ENCODE data around the gene RNF7. TPM values are rescaled to one million over a fixed set of nuclear protein-coding genes. Genes with fewer than 3 reads are reported as not detected.
A peak's percentile ranks its signal among the peaks of the same experiment; 100 is the strongest.
"Not testable (repeated sequence)": the region's sequence is repeated elsewhere in the genome, so short reads cannot be mapped to it uniquely, and the experiment has no call there.

Gene RNF7
- 67.3 and 72.5 TPM in 2 replicates for total RNA-seq

GRCh38 chr3:141738022-141738890 is at the start of gene RNF7:
Gene RNF7, plus strand, starts transcription at chr3:141738298. Its CDS starts 44 bp downstream, at chr3:141738342.
- H3K9me3 Mint-ChIP-seq = no peaks in the 10 kb centered on the region
- H3K27me3 Mint-ChIP-seq = peaks cover 3% of the 10 kb centered on the region
- peaks cover 15% of the 10 kb centered on the region for H3K36me3 Mint-ChIP-seq (ENCODE audit: low read depth)
- peaks cover 23% of the 10 kb centered on the region for H3K4me1 Mint-ChIP-seq
- H3K4me3 Mint-ChIP-seq = peak within 1 kb of the TSS; percentile 92
- peak within 1 kb of the TSS; percentile 98 for H3K27ac Mint-ChIP-seq
- intact Hi-C loops (cut with micrococcal nuclease) = loop anchor here (1.0 to 10.0 kb wide), 9 partner anchors 58 to 793 kb away; partner anchors contain the start of genes GK5 and SLC25A36
- peak; percentile 99 for DNase-seq

GRCh38 chr3:141690431-141691072 is 47.5 kb upstream of the RNF7 start:
- intact Hi-C loops (cut with micrococcal nuclease) = no loop called here
- H3K27ac Mint-ChIP-seq = no peak overlapping the region
- no peaks in the 10 kb centered on the region for H3K27me3 Mint-ChIP-seq
- H3K4me1 Mint-ChIP-seq = peaks cover 11% of the 10 kb centered on the region
- H3K4me3 Mint-ChIP-seq = no peak overlapping the region
- no peaks in the 10 kb centered on the region for H3K9me3 Mint-ChIP-seq
- no peaks in the 10 kb centered on the region for H3K36me3 Mint-ChIP-seq (ENCODE audit: low read depth)
- no peak for DNase-seq

- H3K4me3 Mint-ChIP-seq; H3K27me3 Mint-ChIP-seq; H3K9me3 Mint-ChIP-seq; DNase-seq; H3K27ac Mint-ChIP-seq; intact Hi-C loops (cut with micrococcal nuclease); H3K36me3 Mint-ChIP-seq (ENCODE audit: low read depth); H3K4me1 Mint-ChIP-seq: not testable (repeated sequence)
Observed at GRCh38 chr3:141691471-141691870, 46.6 kb upstream of the RNF7 start.

- intact Hi-C loops (cut with micrococcal nuclease); DNase-seq; H3K4me1 Mint-ChIP-seq; H3K27ac Mint-ChIP-seq; H3K4me3 Mint-ChIP-seq; H3K27me3 Mint-ChIP-seq; H3K36me3 Mint-ChIP-seq (ENCODE audit: low read depth); H3K9me3 Mint-ChIP-seq: not testable (repeated sequence)
Observed at GRCh38 chr3:141692973-141693372, 45.1 kb upstream of the RNF7 start.

DNA sequence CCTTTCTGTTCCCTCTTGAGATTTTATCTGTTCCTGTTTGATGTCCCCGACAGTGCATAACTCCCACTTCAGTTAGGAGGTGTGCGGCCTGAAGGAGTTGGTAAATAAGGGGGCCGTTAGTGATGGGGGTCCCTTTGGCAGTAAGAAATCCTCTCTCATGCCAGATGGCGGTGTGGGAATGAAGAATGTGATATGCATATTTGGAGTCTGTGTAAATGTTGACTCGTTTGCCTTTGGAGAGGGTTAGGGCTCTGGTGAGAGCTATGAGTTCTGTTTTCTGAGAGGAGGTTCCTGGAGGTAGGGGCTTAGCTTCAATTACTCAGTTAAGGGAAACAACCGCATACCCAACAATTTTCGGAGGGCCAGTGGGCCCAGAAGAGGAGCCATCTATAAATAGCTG is 38.8 kb upstream of the RNF7 start:
- peaks cover 6% of the 10 kb centered on the region for H3K27me3 Mint-ChIP-seq
- intact Hi-C loops (cut with micrococcal nuclease) = no loop called here
- H3K27ac Mint-ChIP-seq = no peak overlapping the region
- H3K36me3 Mint-ChIP-seq (ENCODE audit: low read depth) = no peaks in the 10 kb centered on the region
- no peaks in the 10 kb centered on the region for H3K4me1 Mint-ChIP-seq
- H3K9me3 Mint-ChIP-seq = no peaks in the 10 kb centered on the region
- no peak for DNase-seq
- no peak overlapping the region for H3K4me3 Mint-ChIP-seq

- no peaks in the 10 kb centered on the region for H3K9me3 Mint-ChIP-seq
- H3K4me3 Mint-ChIP-seq = no peak overlapping the region
- H3K27me3 Mint-ChIP-seq = peaks cover 11% of the 10 kb centered on the region
- no peaks in the 10 kb centered on the region for H3K4me1 Mint-ChIP-seq
- no peaks in the 10 kb centered on the region for H3K36me3 Mint-ChIP-seq (ENCODE audit: low read depth)
- intact Hi-C loops (cut with micrococcal nuclease) = no loop called here
- no peak for DNase-seq
- no peak overlapping the region for H3K27ac Mint-ChIP-seq
Observed at GRCh38 chr3:141699897-141700296, 38.2 kb upstream of the RNF7 start.

DNA sequence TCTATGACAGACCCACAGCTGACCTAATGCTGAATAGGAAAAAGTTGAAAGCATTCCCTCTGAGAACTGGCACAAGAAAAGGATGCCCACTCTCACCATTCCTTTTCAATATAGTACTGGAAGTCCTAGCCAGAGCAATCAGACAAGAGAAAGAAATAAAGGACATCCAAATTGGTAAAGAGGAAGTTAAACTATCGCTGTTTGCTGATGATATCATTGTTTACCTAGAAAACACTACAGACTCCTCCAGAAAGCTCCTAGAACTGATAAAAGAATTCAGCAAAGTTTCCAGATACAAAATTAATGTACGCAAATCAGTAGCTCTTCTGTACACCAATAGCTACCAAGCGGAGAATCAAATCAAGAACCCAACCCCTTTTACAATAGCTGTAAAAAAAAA is 34.7 kb upstream of the RNF7 start:
- DNase-seq; H3K4me3 Mint-ChIP-seq; H3K4me1 Mint-ChIP-seq; intact Hi-C loops (cut with micrococcal nuclease); H3K27ac Mint-ChIP-seq; H3K9me3 Mint-ChIP-seq; H3K36me3 Mint-ChIP-seq (ENCODE audit: low read depth): not testable (repeated sequence)
- H3K27me3 Mint-ChIP-seq = peaks cover 11% of the 10 kb centered on the region

- H3K4me3 Mint-ChIP-seq = no peak overlapping the region
- no peak overlapping the region for H3K27ac Mint-ChIP-seq
- H3K36me3 Mint-ChIP-seq (ENCODE audit: low read depth) = no peaks in the 10 kb centered on the region
- peaks cover 11% of the 10 kb centered on the region for H3K27me3 Mint-ChIP-seq
- no peaks in the 10 kb centered on the region for H3K9me3 Mint-ChIP-seq
- no peak for DNase-seq
- H3K4me1 Mint-ChIP-seq = no peaks in the 10 kb centered on the region
- intact Hi-C loops (cut with micrococcal nuclease) = no loop called here
Observed at GRCh38 chr3:141707741-141708203, 30.3 kb upstream of the RNF7 start.

- Mint-ChIP-seq H3K27ac (no peak overlapping the region), H3K4me1 (no peaks in the 10 kb centered on the region), H3K36me3 (ENCODE audit: low read depth) (no peaks in the 10 kb centered on the region), H3K27me3 (peaks cover 9% of the 10 kb centered on the region), H3K4me3 (no peak overlapping the region), H3K9me3 (no peaks in the 10 kb centered on the region)
- no peak for DNase-seq
- intact Hi-C loops (cut with micrococcal nuclease) = no loop called here
Observed at GRCh38 chr3:141708367-141708766, 29.7 kb upstream of the RNF7 start.

DNA sequence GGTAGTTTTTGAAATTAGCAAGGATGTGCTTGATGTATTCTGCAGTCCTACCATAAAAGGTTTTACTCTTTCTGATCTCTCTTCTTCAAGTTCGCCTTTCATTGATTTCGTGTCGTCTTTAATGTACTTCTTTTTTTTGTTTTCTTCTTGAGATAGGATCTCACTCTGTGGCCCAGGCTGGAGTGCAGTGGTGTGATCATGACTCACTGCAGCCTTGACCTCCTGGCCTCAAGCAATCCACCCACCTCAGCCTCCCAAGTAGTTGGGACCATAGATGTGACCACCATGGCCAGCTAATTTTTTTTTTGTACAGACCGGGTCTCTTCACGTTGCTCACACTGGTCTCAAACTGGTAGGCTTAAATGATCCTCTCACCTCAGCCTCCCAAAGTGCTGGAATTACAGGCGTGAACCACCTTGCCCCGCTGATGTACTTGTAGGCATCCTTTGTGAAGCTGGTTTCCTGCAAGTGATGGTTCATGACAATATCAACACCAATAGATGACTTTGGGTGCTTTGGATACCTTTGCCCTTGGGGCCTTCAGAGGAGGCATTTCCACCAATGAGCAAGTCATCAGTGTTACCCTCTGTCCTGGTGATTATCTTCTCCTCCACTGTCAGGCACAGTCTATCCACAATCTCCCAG is 28.9 kb upstream of the RNF7 start:
- Mint-ChIP-seq H3K27me3 (peaks cover 6% of the 10 kb centered on the region), H3K27ac (no peak overlapping the region), H3K9me3 (no peaks in the 10 kb centered on the region), H3K4me1 (no peaks in the 10 kb centered on the region), H3K36me3 (ENCODE audit: low read depth) (no peaks in the 10 kb centered on the region), H3K4me3 (no peak overlapping the region)
- intact Hi-C loops (cut with micrococcal nuclease) = no loop called here
- no peak for DNase-seq

DNA sequence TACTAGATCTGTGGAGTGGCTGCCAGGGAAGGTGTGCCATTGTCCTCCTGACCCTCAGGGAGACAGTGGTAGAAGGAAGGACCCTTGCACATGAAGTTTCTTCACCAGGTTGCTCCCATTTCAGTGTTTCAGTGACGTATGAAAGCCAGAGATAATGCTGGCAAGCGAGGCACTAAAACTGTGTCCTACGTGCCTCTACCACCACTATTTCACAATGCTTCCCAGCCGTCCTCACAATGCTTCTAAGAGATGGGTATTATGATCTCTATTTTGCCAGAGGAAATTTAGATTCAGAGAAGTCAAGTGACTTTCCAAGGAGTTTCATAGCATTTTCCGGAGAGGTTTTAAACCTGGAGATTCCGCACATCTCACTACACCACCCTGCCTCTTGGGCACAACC is 28.0 kb upstream of the RNF7 start:
- Mint-ChIP-seq H3K4me3 (no peak overlapping the region), H3K27me3 (no peaks in the 10 kb centered on the region), H3K4me1 (no peaks in the 10 kb centered on the region), H3K9me3 (no peaks in the 10 kb centered on the region), H3K27ac (no peak overlapping the region), H3K36me3 (ENCODE audit: low read depth) (no peaks in the 10 kb centered on the region)
- intact Hi-C loops (cut with micrococcal nuclease) = no loop called here
- no peak for DNase-seq

DNA sequence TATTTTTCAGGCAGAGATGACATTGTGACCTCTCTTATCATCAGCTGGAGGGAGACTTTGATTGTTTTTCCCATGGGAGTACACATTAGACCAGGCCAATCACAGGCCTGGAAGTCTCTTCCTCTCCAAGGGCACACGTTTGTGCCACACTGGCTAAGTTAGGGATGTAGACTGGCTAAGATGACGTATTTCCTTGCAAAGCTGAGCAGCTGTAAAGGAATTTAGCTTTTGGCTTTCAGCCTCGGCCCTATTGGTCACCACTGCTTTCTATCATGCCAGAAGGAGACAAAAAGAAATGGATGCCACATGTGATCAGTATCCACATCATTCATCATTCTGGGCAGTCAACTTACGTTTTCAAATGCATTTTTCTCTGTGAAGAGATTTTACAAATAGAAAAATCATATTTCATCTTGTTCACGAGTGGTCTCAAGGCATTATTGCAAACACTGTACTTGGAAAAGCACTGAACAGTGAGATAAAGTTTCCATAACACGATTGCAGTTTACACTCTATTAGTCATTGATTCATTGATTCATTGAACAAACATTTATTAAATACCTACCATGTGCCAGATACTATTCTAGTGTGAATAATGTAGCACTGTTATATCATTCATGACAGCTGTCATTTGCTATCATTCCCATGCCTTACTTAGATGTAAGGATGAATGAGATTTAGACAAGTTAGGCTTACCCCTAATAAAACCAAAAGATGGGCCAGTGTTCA is 27.0 kb upstream of the RNF7 start:
- H3K9me3 Mint-ChIP-seq = no peaks in the 10 kb centered on the region
- H3K27me3 Mint-ChIP-seq = no peaks in the 10 kb centered on the region
- H3K4me1 Mint-ChIP-seq = no peaks in the 10 kb centered on the region
- H3K4me3 Mint-ChIP-seq = no peak overlapping the region
- H3K36me3 Mint-ChIP-seq (ENCODE audit: low read depth) = no peaks in the 10 kb centered on the region
- DNase-seq = no peak
- H3K27ac Mint-ChIP-seq = no peak overlapping the region
- intact Hi-C loops (cut with micrococcal nuclease) = no loop called here

DNA sequence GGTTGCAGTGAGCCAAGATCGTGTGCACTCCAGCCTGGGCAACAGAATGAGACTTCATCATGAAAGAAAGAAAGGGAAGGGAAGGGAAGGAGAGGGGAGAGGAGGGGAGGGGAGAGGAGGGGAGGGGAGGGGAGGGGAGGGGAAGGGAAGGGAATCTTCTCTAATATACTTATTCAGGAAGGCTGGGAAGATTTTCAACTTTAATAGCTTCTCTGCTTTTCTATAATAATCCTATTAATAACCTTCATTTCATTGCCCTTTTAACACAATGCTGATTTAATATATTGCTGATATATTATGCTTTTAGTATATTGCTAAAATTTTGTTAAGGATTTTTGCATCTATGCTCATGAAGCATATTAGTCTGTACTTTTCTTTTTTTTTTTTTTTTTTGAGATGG is 23.4 kb upstream of the RNF7 start:
- Mint-ChIP-seq H3K4me3 (no peak overlapping the region), H3K4me1 (no peaks in the 10 kb centered on the region), H3K36me3 (ENCODE audit: low read depth) (no peaks in the 10 kb centered on the region), H3K27me3 (peaks cover 13% of the 10 kb centered on the region), H3K27ac (no peak overlapping the region), H3K9me3 (peaks cover 7% of the 10 kb centered on the region)
- intact Hi-C loops (cut with micrococcal nuclease) = no loop called here
- no peak for DNase-seq
